ENCODE results near the gene KCTD12.

- no peak for TF ChIP-seq EZH2 (IDR thresholded peaks at IDR 0.05; ENCODE audit: borderline replicate concordance, low read depth, low read length, severe bottlenecking)
- TF ChIP-seq, protein P1, sequence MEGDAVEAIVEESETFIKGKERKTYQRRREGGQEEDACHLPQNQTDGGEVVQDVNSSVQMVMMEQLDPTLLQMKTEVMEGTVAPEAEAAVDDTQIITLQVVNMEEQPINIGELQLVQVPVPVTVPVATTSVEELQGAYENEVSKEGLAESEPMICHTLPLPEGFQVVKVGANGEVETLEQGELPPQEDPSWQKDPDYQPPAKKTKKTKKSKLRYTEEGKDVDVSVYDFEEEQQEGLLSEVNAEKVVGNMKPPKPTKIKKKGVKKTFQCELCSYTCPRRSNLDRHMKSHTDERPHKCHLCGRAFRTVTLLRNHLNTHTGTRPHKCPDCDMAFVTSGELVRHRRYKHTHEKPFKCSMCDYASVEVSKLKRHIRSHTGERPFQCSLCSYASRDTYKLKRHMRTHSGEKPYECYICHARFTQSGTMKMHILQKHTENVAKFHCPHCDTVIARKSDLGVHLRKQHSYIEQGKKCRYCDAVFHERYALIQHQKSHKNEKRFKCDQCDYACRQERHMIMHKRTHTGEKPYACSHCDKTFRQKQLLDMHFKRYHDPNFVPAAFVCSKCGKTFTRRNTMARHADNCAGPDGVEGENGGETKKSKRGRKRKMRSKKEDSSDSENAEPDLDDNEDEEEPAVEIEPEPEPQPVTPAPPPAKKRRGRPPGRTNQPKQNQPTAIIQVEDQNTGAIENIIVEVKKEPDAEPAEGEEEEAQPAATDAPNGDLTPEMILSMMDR (IDR thresholded peaks at IDR 0.05; ENCODE audit: borderline replicate concordance, extremely low read depth, low read length, poor library complexity, severe bottlenecking), result no peak
Measured at GRCh38 chr13:76890021-76890420, 3.8 kb upstream of the KCTD12 start.
